ENCODE data around the gene FGF19. TPM values are rescaled to one million over a fixed set of nuclear protein-coding genes. Genes with fewer than 3 reads are reported as not detected.

FGF19 gene
- total RNA-seq, 2 donors from 2014 or later: 0.37 to 0.40 TPM

DNA sequence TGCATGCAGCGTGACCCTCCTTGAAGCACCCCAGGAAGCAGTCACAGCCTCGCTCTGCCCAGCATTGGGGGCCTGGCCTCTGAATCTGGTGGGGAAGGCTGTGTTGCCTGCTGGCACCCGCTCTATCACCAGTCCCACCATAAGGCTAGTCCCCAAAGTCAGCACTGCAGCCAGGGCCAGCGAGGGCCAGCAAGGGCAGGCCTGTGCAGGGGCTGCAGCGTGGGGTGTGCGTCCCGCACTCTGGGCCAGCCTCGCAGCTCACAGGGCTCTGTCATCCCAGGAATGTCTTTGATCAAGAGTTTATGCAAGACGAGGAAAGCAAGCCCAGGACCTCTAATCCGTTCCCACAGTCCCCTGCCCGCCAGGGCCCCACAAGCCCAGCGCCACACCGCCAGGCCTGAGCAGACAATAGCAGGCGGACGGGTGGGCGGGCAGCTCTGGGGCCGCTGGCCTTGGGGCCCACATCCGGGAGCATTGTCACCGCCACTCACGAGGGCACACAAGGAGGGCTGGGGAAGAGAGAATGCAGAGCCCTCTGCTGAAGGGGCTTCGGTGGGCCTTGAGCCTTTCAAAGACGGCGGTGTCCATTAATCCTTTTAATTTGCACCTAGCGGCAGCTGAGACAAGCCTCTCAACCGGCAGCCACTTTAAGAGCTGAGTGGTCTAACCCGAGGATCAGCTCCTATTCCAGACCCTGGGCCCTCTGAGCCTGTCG lies 45.8 kb downstream of the FGF19 start:
- H3K9me3 ChIP-seq (ENCODE audit: control insufficient read depth, low read length): no peaks in the 10 kb centered on the region
- peak; percentile 95 for DNase-seq
- peaks cover 5% of the 10 kb centered on the region for H3K4me1 ChIP-seq (ENCODE audit: control insufficient read depth, insufficient read depth, low read length)
- no peaks in the 10 kb centered on the region for H3K27me3 ChIP-seq (ENCODE audit: control insufficient read depth, insufficient read depth, low read length, poor library complexity, severe bottlenecking)
- H3K27ac ChIP-seq (ENCODE audit: low read depth, low read length): peak overlapping the region; percentile 98
- H3K36me3 ChIP-seq (ENCODE audit: control insufficient read depth, insufficient read depth, low read length): no peaks in the 10 kb centered on the region
- peak overlapping the region; percentile 54 for H3K9ac ChIP-seq (ENCODE audit: extremely low read depth, low read length, poor library complexity, severe bottlenecking)
- WGBS, 2 experiments (ENCODE audit: insufficient coverage in 1 of 2, insufficient read length in 1 of 2): 49 to 50% methylated on average over 20 to 27 of the region's 27 CpGs
- no peak overlapping the region for H3K4me3 ChIP-seq (ENCODE audit: low read length)
- Mint-ChIP-seq H3K36me3 (ENCODE audit: low read depth) (peaks cover 11% of the 10 kb centered on the region), H3K27me3 (ENCODE audit: insufficient read depth) (no peaks in the 10 kb centered on the region), H3K4me1 (peaks cover 14% of the 10 kb centered on the region), H3K27ac (peak overlapping the region; percentile 91), H3K4me3 (no peak overlapping the region), H3K9me3 (no peaks in the 10 kb centered on the region)
- no peak for TF ChIP-seq CTCF (conservative IDR thresholded peaks at IDR 0.05)

DNA sequence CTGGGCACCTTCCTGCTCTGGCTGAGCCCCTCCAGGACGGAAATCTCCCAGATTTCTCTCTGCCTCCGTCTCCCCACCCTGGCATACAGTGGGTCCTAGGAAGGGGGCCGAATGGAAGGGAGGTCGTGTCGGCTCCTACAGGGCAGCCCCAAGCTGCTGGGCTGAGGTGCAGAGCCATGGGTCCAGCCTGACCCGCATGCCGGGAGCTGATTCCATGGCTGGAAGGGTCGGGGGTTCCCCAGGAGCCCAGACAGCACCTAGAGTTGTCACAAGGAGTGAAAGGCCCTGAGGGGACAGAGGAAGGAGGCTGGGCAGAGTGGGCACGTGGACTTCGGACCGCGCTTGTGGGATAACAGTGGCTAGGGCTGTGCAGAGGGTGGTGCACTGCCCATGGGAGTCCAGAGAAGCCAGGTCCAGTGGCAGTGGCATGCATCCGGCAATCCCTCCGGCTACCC lies 46.3 kb downstream of the FGF19 start:
- H3K9ac ChIP-seq (ENCODE audit: extremely low read depth, low read length, poor library complexity, severe bottlenecking): no peak overlapping the region
- TF ChIP-seq CTCF (conservative IDR thresholded peaks at IDR 0.05): no peak
- no peak for DNase-seq
- no peaks in the 10 kb centered on the region for H3K27me3 ChIP-seq (ENCODE audit: control insufficient read depth, insufficient read depth, low read length, poor library complexity, severe bottlenecking)
- H3K4me3 ChIP-seq (ENCODE audit: low read length): no peak overlapping the region
- H3K27ac ChIP-seq (ENCODE audit: low read depth, low read length): peak overlapping the region; percentile 98
- 89 to 93% methylated on average over 8 to 14 of the region's 14 CpGs for WGBS, 2 experiments (ENCODE audit: insufficient coverage in 1 of 2, insufficient read length in 1 of 2)
- peaks cover 14% of the 10 kb centered on the region for H3K4me1 Mint-ChIP-seq
- peaks cover 15% of the 10 kb centered on the region for H3K36me3 Mint-ChIP-seq (ENCODE audit: low read depth)
- H3K4me1 ChIP-seq (ENCODE audit: control insufficient read depth, insufficient read depth, low read length): peaks cover 5% of the 10 kb centered on the region
- H3K9me3 ChIP-seq (ENCODE audit: control insufficient read depth, low read length): no peaks in the 10 kb centered on the region
- H3K9me3 Mint-ChIP-seq: no peaks in the 10 kb centered on the region
- peak overlapping the region; percentile 91 for H3K27ac Mint-ChIP-seq
- no peak overlapping the region for H3K4me3 Mint-ChIP-seq
- H3K27me3 Mint-ChIP-seq (ENCODE audit: insufficient read depth): no peaks in the 10 kb centered on the region
- peaks cover under 1% of the 10 kb centered on the region for H3K36me3 ChIP-seq (ENCODE audit: control insufficient read depth, insufficient read depth, low read length)

DNA sequence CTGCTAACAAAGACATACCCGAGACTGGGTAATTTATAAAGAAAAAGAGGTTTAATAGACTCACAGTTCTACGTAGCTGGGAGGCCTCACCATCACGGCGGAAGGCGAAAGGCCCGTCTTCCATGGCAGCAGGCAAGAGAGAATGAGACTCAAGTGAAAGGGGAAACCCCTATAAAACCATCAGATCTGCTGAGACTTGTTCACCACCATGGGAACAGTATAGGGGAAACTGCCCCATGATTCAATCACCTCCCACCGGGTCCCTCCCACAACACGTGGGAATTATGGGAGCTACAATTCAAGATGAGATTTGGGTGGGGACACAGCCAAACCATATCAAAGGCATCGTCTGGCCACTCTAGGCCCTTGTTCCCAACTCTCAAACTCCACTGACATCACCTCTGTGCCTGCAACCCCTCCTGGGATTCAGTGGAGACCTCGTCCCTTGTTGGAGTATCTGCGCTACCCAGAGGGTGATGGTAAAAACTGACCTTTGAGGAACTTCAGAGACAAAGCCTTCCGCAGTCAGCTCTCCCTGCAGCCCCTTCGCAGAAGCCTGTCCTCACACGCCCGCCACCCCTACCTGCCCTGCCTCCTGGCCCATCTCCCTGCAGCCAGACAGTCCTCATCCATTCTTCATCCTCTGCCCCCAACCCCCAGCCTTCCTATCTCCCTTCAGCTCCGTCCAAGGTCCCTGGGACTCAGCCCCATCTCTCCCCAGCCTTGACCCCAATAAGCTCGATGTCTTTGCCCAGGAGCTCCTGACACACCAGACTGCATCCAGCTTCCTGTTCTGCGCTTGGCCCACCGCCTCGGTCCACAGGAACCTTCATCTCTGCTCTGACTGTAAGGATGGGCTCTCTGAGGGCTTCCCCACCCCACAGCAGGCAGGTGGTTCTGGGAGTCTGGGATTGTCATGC lies 47.0 kb downstream of the FGF19 start:
- DNase-seq: peak; percentile 57
- Histone ChIP-seq H3K36me3 (ENCODE audit: control insufficient read depth, insufficient read depth, low read length) (peaks cover 5% of the 10 kb centered on the region), H3K4me1 (ENCODE audit: control insufficient read depth, insufficient read depth, low read length) (peaks cover 5% of the 10 kb centered on the region), H3K4me3 (ENCODE audit: low read length) (no peak overlapping the region), H3K9ac (ENCODE audit: extremely low read depth, low read length, poor library complexity, severe bottlenecking) (no peak overlapping the region), H3K27me3 (ENCODE audit: control insufficient read depth, insufficient read depth, low read length, poor library complexity, severe bottlenecking) (no peaks in the 10 kb centered on the region), H3K27ac (ENCODE audit: low read depth, low read length) (peak overlapping the region; percentile 98), H3K9me3 (ENCODE audit: control insufficient read depth, low read length) (no peaks in the 10 kb centered on the region)
- 93 to 94% methylated on average over 10 to 20 of the region's 20 CpGs for WGBS, 2 experiments (ENCODE audit: insufficient coverage in 1 of 2, insufficient read length in 1 of 2)
- peaks cover 14% of the 10 kb centered on the region for H3K4me1 Mint-ChIP-seq
- H3K27ac Mint-ChIP-seq: peak overlapping the region; percentile 91
- no peak for TF ChIP-seq CTCF (conservative IDR thresholded peaks at IDR 0.05)
- H3K9me3 Mint-ChIP-seq: no peaks in the 10 kb centered on the region
- no peak overlapping the region for H3K4me3 Mint-ChIP-seq
- no peaks in the 10 kb centered on the region for H3K27me3 Mint-ChIP-seq (ENCODE audit: insufficient read depth)
- H3K36me3 Mint-ChIP-seq (ENCODE audit: low read depth): peaks cover 20% of the 10 kb centered on the region

All from endodermal cell (in vitro differentiated cells).